Measurements from ENCODE around the gene SHLD3.

DNA sequence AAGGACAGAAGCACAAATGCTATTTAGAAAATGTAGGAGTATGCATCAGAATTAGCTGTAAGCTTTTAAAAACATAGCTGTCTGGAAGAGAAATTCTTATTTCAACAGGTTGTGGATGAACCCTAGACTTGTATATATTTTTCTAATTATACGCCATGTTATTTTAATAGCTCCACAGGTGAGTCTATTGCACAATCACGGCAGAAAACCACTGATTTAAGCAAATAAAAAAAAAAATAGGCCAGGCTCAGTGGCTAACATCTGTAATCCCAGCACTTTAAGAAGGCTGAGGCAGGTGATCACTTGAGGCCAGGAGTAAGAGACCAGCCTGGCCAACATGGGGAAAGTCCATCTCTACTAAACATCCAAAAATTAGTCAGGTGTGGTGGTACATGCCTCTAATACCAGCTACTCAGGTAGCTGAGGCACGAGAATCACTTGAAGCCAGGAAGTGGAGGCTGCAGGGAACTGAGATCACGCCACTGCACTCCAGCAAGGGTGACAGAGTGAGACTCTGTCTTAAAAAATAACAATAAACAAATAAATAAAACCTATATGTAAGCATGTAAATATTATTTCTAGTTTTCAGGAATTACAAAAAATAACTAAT lies 12.4 kb upstream of the SHLD3 start:
- no peak for TF ChIP-seq EZH2 (IDR thresholded peaks at IDR 0.05; ENCODE audit: low read length, missing control alignments)
- TF ChIP-seq, protein P1, sequence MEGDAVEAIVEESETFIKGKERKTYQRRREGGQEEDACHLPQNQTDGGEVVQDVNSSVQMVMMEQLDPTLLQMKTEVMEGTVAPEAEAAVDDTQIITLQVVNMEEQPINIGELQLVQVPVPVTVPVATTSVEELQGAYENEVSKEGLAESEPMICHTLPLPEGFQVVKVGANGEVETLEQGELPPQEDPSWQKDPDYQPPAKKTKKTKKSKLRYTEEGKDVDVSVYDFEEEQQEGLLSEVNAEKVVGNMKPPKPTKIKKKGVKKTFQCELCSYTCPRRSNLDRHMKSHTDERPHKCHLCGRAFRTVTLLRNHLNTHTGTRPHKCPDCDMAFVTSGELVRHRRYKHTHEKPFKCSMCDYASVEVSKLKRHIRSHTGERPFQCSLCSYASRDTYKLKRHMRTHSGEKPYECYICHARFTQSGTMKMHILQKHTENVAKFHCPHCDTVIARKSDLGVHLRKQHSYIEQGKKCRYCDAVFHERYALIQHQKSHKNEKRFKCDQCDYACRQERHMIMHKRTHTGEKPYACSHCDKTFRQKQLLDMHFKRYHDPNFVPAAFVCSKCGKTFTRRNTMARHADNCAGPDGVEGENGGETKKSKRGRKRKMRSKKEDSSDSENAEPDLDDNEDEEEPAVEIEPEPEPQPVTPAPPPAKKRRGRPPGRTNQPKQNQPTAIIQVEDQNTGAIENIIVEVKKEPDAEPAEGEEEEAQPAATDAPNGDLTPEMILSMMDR (conservative IDR thresholded peaks at IDR 0.05 in 1 of 2, IDR thresholded peaks at IDR 0.05 in 1 of 2; ENCODE audit: low read depth in 1 of 2, low read length in 2 of 2), result no peak

Data from fibroblast of lung (primary cell).